ENCODE data around the gene TNFRSF8. TPM values are rescaled to one million over a fixed set of nuclear protein-coding genes. Genes with fewer than 3 reads are reported as not detected.

TNFRSF8 gene
- polyA plus RNA-seq, 1 of the 3 experiments (the other 2 are of a cell fraction): 0.07 TPM

- POLR2A ChIA-PET: no interaction called here
- WGBS (ENCODE audit: low lambda C conversion rate): 78% methylated on average over 7 of the region's 7 CpGs
- H3K9me2 ChIP-seq: no peaks in the 10 kb centered on the region
- no peak overlapping the region for H3K9ac ChIP-seq
- no peak overlapping the region for H3K4me3 ChIP-seq (ENCODE audit: low read depth in 2 of 2, low read length in 1 of 2)
- H3K36me3 ChIP-seq (replicated peaks in 1 of 2; ENCODE audit: control insufficient read depth in 1 of 2, insufficient read depth in 2 of 2, low read length in 1 of 2): no peaks in the 10 kb centered on the region
- no peaks in the 10 kb centered on the region for H3K79me2 ChIP-seq (ENCODE audit: insufficient read depth)
- peaks cover 0 to 6% of the 10 kb centered on the region in 2 experiments; a peak in 1 of 4 replicates for H3K4me1 ChIP-seq (ENCODE audit: control insufficient read depth in 1 of 2, insufficient read depth in 2 of 2, low read depth in 1 of 2, low read length in 1 of 2)
- no peak for TF ChIP-seq EZH2phosphoT487 (IDR thresholded peaks at IDR 0.05; ENCODE audit: borderline replicate concordance, low read depth)
- TF ChIP-seq CHD2 (IDR thresholded peaks at IDR 0.05; ENCODE audit: low read length, partially characterized antibody): no peak
- TF ChIP-seq ZBTB33 (IDR thresholded peaks at IDR 0.05; ENCODE audit: borderline replicate concordance, low read depth): no peak
- no peak for TF ChIP-seq RXRA (IDR thresholded peaks at IDR 0.05; ENCODE audit: borderline replicate concordance, low read depth)
- no peak for TF ChIP-seq TCF12 (IDR thresholded peaks at IDR 0.05)
- H3K4me2 ChIP-seq: no peak overlapping the region
- CTCF ChIA-PET: interaction anchor here (0.8 to 3.9 kb wide), 3 partner anchors 8 to 28 kb away, joined by 3 to 34 read pairs (median 3); no protein-coding TSS in a partner anchor
- H3K9me3 ChIP-seq: no peaks in the 10 kb centered on the region
- no peaks in the 10 kb centered on the region for H4K20me1 ChIP-seq (ENCODE audit: insufficient read depth)
- no peak overlapping the region for H3K27ac ChIP-seq (ENCODE audit: low read depth in 2 of 2, low read length in 1 of 2)
- no peak overlapping the region for H2AFZ ChIP-seq (ENCODE audit: low read depth)
- H3K27me3 ChIP-seq (ENCODE audit: insufficient read depth): no peaks in the 10 kb centered on the region
- DNase-seq: no peak
- H3F3A ChIP-seq (replicated peaks; ENCODE audit: insufficient read depth): no peaks in the 10 kb centered on the region
Observed at GRCh38 chr1:12152113-12152891, 89.2 kb downstream of the TNFRSF8 start.

- 65% methylated on average over 13 of the region's 13 CpGs for WGBS (ENCODE audit: low lambda C conversion rate)
- Histone ChIP-seq H3K79me2 (ENCODE audit: insufficient read depth) (no peaks in the 10 kb centered on the region), H3K9ac (no peak overlapping the region), H3K9me2 (no peaks in the 10 kb centered on the region), H3K4me3 (ENCODE audit: low read depth in 2 of 2, low read length in 1 of 2) (no peak overlapping the region), H4K20me1 (ENCODE audit: insufficient read depth) (no peaks in the 10 kb centered on the region), H3K36me3 (replicated peaks in 1 of 2; ENCODE audit: control insufficient read depth in 1 of 2, insufficient read depth in 2 of 2, low read length in 1 of 2) (no peaks in the 10 kb centered on the region), H3K27me3 (ENCODE audit: insufficient read depth) (no peaks in the 10 kb centered on the region), H3F3A (replicated peaks; ENCODE audit: insufficient read depth) (no peaks in the 10 kb centered on the region), H3K27ac (ENCODE audit: low read depth in 2 of 2, low read length in 1 of 2) (no peak overlapping the region), H3K4me1 (ENCODE audit: control insufficient read depth in 1 of 2, insufficient read depth in 2 of 2, low read depth in 1 of 2, low read length in 1 of 2) (peaks cover 0 to 6% of the 10 kb centered on the region in 2 experiments; a peak in 1 of 4 replicates), H3K4me2 (no peak overlapping the region), H2AFZ (ENCODE audit: low read depth) (no peak overlapping the region), H3K9me3 (no peaks in the 10 kb centered on the region)
- ChIA-PET CTCF (interaction anchor here (0.8 to 1.3 kb wide), 3 partner anchors 9 to 28 kb away, joined by 3 to 10 read pairs (median 3); no protein-coding TSS in a partner anchor), POLR2A (no interaction called here)
- no peak for DNase-seq
- TF ChIP-seq POLR2AphosphoS5 (IDR thresholded peaks at IDR 0.05; ENCODE audit: low read depth, low read length) (no peak), REST (IDR thresholded peaks at IDR 0.05; ENCODE audit: low read depth, low read length) (no peak), YY1 (IDR thresholded peaks at IDR 0.05; ENCODE audit: low read depth) (no peak), NFIC (IDR thresholded peaks at IDR 0.05; ENCODE audit: borderline replicate concordance) (no peak), TCF12 (IDR thresholded peaks at IDR 0.05) (no peak)
Observed at GRCh38 chr1:12153181-12153785, 90.2 kb downstream of the TNFRSF8 start.
